Heart left ventricle (tissue), 13 donors: ENCODE data around the gene GPC3.

ENCODE experiments used
- POLR2A ChIP-seq, 2 donors: fragments of 450-650 bp; IDR thresholded peaks; one replicate each; pipeline ENCODE4 v1.6.1; 2017; ENCODE audit warnings: antibody characterized with exemption in 2 of 2, mild to moderate bottlenecking in 2 of 2, moderate library complexity in 2 of 2
- TF ChIP-seq, protein P1 (sequence below), 12 donors: fragments of 200-600 bp; sonication (generic) in 4 of 12; IDR thresholded peaks; one replicate each; pipeline versions ENCODE4 v1.5.0 to v1.8.0; 2018 to 2022; ENCODE audit warnings: antibody characterized with exemption in 12 of 12, mild to moderate bottlenecking in 5 of 12
- donor health status: ischemic (EF 13 %, LVEDD 7.1; RV severe dilation, severe dysfunction).
- donor health status: DM: no; HTN: yes; CAD: no.
- donor health status: DM: no; HTN: no; CAD: no.
- donor health status: ischemic (EF 25% LVEDD 6.9; RV normal size, moderate dysfunction).
- donor health status: ischemic (EF 25% LVEDD 5.7; RV mildly dilated, moderate dysfunction).
- donor health status: ischemic (EF 35%, LVEDD 5.7; RV mildly dilated, moderate dysfunction).
- donor health status: nonischemic (EF 11% LVEDD 7.7; RV severe dilation, severe dysfunction).
- donor health status: DM: yes; HTN: yes; CAD: no.
- donor health status: PGD.
- donor health status: ischemic (EF 29% LVEDD 5.4; RV normal size, mild dysfunction).
- donor health status: nonischemic (EF 23%, LVEDD 6.1; RV moderate dilation, normal function).

DNA sequence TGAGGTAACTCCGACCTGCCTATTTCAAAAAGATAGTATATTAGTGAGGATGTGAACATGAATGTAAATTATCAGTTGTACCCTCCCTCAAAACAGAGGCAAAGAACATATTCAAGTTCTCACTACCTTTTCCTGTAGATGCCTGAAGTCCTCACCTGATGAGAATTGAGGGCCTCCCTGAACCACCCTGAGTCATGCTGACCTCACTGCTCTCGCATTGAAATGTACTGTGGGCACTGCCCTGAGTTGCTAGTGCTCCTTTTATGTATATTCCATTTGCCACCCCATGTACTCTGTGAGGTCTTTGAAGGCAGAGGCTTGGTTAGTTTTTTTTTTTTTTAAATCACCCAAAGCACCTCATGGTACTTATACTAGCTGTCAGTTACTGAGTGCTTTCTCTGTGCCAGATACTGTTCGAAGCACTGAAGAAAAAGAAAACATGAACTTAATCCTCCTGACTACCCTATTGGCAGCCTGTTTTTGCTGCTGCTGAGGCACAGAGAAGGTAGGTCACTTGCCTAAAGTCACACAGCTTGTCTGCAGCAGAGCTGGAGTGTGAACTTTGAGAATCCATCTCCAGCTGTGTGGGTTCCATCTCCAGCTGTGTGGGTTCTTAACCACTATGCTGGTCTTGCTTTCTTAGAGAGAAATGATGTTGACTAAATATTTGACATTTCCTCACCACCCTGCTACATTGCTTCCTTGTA, 317.0 kb downstream of the GPC3 start:
- TF ChIP-seq POLR2A (IDR thresholded peaks at IDR 0.05), result no peak
- TF ChIP-seq, protein P1, sequence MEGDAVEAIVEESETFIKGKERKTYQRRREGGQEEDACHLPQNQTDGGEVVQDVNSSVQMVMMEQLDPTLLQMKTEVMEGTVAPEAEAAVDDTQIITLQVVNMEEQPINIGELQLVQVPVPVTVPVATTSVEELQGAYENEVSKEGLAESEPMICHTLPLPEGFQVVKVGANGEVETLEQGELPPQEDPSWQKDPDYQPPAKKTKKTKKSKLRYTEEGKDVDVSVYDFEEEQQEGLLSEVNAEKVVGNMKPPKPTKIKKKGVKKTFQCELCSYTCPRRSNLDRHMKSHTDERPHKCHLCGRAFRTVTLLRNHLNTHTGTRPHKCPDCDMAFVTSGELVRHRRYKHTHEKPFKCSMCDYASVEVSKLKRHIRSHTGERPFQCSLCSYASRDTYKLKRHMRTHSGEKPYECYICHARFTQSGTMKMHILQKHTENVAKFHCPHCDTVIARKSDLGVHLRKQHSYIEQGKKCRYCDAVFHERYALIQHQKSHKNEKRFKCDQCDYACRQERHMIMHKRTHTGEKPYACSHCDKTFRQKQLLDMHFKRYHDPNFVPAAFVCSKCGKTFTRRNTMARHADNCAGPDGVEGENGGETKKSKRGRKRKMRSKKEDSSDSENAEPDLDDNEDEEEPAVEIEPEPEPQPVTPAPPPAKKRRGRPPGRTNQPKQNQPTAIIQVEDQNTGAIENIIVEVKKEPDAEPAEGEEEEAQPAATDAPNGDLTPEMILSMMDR (IDR thresholded peaks at IDR 0.05), result no peak
